ENCODE measurements around the gene PCDH9.

Gene PCDH9

DNA sequence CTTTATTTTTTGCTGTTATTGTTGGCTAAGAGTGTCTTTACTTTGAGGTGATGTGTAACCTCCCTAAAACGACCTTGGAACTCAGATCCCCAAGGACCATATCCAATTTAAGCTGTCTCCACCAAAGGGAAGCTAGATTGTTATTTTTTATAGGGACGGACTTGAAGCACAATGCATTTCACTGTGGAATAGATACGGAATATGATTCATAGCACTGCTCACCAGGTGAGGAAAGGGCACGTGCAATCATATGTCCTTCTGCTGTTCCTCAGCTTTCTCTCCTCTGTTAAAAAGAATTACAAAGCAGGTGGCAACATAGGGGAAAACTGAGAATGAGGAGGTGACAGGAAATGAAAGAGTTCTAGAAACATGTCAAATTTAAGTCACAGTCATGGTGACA, 679.0 kb downstream of the PCDH9 start:
- DNase-seq, result no peak

DNA sequence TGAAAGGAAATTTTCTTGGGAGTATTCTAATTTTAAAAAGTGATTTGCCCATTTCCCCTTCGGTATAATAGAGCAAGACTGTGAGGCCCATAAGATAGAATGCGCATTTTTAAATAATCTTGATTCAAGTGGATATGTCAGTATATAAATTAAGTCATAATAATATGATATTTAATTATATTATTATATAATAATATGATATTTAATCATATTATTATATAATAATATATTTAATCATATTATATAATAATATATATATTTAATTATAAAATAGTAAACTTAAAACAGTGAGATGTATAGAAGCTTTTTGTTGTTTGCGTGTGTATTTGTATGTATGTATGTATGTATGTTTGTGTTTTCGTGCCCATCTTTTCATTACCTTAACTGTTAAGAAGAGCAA, 682.5 kb downstream of the PCDH9 start:
- DNase-seq, result no peak

DNA sequence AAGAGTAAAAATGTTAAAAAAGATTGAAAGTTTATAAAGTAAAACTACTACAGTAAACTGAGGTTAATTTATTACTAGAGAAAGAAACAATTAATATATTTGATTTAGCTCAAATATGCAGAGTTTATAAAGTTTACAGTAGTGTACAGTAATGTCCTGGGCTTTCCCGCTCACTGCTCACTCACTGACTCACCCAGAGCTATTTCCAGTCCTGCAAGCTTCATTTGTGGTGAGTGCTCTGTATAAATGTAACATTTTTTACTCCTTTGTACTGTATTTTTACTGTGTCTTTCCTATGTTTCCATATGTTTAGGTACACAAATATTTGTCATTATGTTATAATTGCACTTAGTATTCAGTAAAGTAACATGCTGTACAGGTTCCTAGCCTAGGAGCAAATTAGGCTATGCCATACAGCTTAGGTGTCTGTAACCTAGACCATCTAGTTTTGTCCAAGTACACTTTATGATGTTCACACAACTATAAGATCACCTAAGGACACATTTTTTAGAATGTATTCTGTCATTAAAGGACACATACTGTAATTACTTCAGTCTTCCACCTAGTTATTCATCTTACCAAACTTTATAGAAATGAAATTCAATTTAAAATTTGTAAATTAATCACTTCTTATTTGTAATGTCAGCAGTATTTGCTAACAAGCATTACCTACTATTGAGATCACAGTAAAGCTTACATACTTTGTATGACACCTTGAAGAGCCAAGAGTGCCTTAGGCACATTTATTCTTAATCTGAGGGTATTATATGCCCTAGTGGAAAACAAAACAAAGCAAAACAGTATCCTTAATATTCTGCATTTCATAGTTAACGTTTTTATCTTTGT, 683.4 kb downstream of the PCDH9 start:
- DNase-seq, result no peak

DNA sequence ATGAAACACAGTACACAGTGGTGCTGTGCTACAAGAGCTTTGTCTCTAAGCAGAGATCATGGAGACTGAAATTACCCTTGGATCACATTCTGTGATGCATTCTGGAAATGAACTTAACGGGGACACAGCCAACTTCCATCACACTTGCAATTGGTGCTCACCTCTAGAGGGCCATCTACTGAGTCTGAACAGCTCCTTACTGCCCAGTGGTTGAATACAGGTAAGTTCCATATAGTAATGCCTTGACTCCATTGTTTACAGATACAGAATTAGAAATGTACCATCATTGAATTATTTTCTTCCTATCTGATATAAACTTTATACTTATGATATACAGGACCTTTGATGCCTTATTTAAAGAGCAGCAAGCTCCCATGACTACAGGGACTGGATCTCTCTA, 686.4 kb downstream of the PCDH9 start:
- DNase-seq, result no peak

DNA sequence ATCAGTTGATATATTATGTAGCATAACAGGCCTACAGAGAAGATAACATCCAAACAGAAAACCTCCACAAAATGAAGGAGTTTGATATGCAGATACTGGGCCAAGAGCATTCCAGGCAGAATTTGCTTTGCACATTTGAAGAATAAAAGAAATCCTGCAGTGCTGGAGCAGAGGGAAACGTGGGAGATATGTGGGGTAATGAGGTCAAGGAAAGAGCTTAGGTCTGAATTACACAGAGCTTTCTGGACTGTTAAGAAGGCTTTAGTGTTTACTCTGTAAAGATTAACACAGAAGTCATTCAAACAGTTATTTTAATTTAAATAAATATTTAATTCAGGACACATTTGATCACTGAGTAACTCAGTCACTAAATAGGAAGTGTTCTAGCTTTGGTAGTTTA, 692.7 kb downstream of the PCDH9 start:
- DNase-seq, result no peak

DNA sequence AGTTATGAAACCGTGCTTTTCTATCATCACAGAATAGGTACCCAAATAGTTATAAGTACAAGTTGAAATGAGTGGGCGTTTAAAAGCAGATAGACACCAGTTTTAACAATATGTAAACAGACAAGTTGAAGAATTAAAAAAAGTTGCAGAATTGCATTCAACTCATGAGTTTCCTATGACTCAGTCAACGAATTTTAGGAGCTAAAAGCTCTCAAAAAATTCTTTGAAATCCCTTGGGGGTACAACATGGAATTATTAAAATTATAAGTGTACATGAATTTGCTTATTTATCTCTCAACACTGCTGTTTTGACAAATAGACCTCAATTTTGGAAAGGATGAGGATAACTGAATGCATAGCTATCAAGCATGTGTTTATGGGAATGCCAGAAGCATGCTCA, 693.4 kb downstream of the PCDH9 start:
- DNase-seq, result no peak

DNA sequence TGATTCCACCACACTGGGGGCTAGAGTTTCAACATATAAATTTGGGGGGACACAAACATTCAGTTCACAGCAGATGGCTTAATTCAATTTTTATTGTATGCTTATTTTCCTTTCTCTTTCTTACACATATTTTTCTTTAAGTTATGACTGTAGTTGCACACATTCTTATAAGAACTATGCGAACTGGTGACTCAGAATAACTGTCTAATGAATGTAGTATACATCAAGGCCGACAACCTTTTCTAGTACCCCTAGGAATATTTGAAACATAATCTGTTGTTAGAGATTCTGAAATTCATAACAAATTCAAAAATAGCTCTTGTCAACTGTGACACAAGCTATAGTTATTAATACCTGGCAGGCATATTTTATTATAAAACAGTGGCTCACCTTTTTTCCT, 695.6 kb downstream of the PCDH9 start:
- no peak for DNase-seq

DNA sequence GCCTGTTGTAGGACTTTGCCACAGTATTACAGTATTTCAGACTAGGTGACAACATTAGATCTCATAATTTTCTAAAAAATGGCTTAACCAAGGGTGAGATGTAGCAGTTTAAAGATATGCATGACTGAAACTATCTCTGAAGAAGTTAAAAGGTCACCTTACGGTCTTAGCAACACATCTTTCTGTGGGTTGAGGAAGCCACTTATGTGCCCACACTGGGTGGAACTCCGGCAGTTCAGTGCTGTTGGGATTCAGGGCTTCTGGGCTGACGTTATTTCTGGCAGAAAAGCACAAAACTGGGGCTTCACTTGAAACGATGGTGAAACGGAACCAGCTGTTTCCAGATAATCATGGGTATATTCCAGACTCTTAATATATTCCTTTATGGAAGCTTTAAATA, 697.3 kb downstream of the PCDH9 start:
- no peak for DNase-seq

DNA sequence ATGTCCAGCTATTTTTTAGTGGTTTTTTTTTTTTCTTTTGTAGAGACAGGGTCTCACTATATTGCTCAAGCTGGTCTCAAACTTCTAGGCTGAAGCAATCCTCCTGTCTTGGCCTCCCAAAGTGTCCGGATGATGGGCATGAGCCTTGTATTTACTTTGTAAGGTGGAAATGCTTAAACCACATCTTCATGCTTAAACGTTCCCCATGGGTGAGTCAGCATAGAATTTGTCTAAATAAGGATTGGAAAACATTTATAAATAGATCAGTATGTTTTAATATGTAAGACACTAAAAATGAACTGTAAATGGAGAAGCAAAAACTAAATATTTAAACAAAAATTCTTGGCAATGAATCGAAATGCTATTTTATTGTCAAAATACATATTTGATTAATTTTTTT, 698.0 kb downstream of the PCDH9 start:
- DNase-seq, result no peak

DNA sequence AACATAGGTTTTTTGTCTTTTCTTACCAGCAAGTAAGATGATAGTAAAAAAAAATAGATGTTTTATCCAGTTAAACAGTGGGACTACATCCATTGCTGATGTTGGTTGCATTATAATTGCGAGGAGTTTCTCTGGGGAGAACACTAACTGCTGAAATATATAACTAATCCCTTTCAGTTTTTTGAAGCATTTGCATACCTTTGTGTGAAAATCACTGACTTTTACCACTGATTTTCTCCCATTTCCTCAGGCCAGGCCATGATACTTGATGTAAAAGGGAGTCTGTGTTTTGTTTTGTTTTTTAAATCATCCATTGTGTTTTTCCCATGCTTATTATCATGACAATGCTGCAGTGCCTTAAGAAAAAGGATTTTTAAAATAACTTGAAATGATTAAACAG, 699.5 kb downstream of the PCDH9 start:
- no peak for DNase-seq

DNA sequence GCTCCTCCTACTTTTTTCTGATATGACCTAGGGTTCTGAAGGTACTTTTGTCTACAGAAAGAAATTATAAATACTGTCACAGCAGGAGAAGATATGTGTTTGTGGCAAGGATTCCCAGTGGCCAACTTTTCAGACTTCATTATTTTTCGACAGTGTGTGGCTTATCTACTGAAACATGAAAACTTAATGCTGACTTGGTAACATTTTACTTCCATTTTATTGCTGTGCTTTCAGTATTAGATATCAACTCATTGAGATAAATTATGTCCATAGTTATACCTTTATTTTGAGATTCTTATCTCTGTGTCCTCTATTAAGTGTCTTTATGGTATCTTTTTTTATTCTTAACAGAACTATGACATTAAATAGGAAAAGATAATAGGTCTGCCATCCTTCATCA, 700.0 kb downstream of the PCDH9 start:
- no peak for DNase-seq

DNA sequence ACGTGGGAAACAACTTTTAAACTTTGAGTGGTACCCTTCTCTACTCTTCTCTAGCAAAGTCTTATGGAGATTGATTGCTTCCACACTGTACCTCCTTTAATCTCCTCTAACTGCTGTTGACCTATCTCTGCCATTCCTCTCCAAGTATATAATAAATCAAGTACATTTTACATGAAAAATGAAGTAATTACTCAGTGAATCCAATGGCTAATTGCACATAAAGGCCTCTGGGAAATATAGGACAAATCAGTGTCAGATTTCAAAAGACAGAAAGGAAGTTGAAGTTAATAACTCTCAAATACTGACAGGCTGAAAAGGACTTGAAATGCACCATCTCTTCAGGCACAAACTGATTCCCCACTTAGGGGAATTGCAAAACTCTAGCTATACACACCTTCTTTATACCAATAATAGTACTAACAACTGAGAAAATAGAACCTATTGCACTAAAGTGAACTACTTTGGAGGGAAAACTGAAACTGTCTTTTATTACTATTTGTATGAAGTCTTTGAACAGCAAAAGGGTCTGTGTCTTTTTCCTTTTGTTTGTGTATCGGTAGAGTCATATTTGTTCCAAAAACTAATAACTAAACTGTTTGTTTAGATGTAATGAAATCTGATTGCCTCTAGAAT, 701.1 kb downstream of the PCDH9 start:
- DNase-seq, result no peak

DNA sequence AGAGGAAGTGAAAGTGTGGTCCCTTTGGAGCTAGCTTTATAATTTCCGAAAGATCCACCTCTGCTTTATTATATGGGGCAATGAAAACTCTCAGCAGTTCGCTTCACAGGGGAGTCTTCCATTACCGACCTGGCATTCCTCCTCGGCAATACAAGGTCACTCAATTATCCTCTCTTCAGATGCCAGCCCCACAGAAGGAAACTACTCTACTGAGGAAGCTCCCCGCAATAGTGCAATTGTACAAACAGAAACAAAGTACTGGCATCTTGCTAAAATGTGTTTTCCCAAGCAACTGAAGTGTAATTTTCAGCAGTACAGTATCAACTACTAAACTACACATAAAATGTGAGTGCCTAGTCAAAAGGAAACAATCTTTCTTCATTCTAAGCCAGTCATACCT, 702.0 kb downstream of the PCDH9 start:
- no peak for DNase-seq

DNA sequence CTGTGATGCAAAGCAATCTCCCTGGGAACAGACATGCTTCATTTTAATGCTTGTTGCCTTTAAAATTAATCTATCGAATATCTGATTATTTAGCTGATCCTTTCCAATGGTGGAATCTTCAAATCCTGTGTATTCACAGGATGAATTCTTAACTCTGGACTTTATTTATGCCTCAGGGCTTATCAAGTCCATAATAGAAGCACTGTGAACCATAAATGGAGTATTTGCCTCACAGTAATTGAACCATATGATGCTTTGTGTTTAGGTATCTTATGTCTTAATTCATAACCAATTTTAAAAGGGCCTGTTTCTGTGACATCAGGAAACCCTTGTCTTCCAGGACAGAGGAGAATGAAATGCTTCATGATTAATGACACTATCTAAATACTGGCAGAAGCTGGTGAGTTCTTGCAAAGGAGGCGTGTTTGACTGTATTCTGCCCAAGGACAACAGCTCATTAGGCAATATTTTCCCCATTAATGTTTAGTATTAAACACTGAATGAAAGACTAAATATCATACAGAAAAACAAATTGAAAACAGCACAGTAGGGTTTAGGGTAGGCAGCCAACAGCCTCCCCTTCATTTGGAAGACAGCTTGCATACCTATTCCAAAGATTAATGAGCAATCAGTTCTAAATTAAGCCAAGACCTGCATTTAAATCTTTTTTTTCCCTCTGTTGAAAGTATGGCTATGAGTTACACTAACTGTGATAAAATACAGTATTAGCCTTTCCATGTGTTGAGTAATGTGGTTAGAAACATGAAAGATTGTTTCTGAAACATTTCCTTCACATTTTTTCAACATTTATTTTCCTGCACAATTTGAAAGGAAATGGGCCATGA, 709.4 kb downstream of the PCDH9 start:
- DNase-seq, result no peak

DNA sequence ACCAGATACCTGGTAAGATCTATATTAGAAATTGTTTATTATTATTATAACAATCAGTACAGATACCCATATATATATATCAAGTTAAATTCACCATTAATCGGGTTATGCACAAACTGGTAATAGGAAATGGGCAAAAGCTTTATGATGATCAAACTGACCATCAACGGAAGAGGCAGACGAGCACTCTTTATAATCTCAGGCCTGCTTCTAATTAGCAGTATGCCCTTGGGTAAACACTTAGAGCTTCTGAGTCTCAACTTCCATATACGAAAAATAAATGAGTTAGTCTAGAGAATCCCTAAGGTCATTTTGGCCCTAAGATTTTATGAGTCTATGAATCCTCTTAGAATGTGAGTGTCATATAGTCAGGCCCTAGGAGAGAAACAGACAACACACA, 710.9 kb downstream of the PCDH9 start:
- DNase-seq, result no peak

DNA sequence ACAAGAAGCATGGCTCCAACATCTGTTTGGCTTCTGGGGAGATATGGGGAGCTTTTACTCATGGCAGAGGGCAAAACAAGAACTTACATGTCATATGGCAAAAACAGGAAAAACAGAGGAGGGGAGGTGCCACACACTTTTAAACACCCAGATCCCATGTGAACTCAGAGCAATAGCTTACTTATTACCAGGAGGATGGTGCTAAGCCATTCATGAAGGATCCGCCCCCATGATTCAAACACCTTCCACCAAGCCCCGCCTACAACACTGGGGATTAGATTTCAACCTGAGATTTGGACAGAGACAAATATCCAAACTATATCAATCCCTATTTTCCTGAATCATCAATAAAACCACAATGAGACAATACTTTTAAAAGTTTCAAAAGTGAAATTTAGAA, 712.1 kb downstream of the PCDH9 start:
- no peak for DNase-seq

DNA sequence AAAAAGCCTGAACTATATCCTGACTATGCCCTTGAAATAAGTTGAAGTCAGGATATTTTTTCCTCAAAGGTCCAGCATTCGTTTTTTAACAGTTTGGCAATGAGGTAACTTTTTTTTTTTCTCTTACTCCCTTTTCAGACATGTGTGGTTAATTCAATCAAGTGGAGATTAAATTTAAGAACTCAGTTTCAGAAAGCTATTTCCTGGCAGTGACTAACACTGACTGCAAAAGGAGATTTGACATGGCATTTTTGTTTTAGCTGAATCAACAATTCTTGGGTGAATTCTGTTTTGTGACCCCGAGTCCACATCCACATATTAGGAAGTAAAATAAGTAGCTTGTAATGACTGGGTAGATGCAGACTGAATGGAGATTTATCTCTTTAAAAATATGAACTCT, 716.4 kb downstream of the PCDH9 start:
- no peak for DNase-seq

DNA sequence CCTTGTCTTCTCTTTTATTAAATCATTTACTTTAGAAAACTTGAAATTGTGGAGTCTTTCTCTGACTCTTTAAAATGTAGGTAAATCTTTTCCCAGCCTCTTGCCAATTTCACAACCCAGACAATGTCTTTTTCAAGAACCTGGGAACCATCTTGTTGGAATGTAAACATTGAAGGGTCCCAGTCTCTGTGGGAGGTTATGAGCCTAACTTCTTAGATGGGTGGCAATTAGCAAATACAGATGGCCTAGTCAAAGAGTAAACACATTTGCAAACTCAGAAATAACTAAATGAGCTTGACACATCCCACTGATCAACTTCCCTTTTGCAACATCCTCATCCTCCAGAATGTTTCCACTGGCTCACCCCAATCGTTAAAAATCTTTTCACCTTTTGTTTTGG, 721.0 kb downstream of the PCDH9 start:
- no peak for DNase-seq

DNA sequence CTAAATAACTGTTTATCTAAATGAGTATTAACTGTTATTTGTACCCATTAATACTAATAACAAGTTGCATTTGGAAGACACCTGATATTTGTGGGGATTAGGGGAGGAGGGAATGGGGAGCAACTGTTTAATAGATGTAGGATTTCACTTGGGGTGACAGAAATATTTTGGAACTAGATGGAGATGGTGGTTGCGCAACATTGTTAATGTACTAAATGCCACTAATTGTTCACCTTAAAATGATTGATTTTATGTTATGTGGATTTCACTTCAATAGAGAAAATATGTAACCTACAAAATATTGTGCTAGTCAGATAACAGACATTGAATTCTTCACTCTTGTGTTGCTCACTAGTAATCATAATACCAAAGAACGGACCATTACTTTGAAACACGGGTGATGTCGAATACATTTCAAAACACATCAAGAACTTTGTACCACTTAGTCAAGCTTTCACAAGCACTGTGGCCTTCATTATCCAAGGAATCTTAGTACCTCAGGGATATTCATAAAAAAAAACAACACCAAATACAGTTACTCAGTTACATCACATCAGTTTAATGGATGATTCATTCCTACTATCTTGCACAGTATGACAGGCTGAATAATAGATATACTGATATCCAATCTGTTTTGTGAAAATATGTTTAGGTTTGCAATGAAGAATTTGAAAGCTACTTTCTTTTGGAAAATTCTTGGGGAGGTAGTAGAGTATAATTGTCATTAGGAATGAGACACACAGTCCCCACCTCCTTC, 721.8 kb downstream of the PCDH9 start:
- DNase-seq, result no peak

DNA sequence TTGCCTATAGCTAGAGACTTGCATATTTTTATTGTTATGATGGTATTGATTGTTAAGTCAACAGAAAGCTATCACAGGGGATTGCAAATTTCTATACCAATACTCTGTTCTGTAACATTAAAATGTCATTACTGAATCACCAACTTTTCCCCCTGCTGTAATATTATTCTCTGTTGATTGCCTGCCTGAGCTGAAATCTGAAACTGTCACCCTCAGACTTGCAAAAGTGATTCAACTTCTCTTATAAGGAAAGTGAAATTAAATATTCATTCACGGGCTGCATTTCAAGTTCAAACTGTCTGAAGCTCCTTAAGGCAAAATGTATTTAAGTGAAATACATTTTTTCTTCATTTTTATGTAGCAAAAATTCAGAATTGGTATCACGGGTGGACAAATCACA, 723.2 kb downstream of the PCDH9 start:
- no peak for DNase-seq

DNA sequence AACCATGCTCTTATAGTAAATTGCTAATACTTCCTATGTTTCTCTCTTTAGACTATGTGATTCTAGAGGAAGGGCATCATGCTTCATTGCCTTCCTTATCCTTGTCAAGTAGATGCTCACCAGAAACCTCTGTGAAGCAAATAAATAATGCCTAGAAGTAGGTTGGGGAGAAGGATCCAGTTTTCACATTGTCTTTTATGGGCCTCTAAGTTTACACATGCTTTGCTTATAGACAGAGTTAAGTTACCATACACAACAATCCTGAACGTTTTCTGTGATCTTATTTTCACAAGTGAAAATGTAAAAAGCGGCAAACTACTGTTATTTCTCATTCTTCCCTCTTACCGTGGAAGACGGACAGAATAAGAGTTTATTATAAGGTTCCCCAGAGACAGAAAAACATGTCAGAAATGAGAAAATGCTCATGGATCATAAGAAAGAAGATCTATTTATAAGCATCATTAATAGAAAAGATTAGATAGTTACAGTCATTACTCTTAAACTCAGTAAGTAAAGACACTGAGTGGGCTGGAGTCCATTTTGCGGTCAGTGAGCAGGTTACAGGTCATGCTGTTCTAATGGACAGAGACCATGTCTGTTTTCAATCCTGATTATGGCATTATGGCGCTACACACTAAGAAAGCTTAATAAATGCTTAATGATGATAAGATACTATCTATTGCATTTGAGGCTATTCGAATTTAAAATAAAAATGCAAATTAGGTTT, 723.9 kb downstream of the PCDH9 start:
- DNase-seq, result no peak

DNA sequence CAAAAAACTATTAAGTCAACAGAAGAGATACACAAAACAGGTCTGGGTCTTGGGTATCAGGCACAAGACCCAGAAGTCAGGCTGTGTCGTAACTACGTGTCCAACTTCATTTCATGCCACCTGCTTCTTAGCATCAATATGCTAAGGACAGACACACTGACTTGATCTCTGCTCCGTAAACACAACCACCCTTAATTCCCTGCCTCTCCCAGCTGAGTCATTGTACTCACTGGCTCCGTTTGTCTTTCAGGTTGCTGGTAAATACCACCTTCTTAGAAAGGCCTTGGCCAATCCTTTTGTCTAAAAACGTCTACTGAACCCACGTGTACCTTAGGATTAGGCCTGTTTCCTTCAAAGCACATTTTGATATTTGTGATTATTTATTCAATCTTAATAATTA, 726.2 kb downstream of the PCDH9 start:
- no peak for DNase-seq
